Calu3 (cell line): ENCODE data around the gene TSSK2. TPM values are rescaled to one million over a fixed set of nuclear protein-coding genes. Genes with fewer than 3 reads are reported as not detected.

ENCODE experiments used
- BruUV-seq: library from RNA; stranded (reverse); fragments of 400-500 nt; replicated peaks from 2 replicates; lab custom pipeline; 2021; lab: Mats Ljungman, UMichigan
- CTCF ChIA-PET: fragments of 300-600 bp; sonication (Branson Sonifier 250); formaldehyde crosslinking; loops from one replicate; lab custom pipeline; 2022; ENCODE audit warnings: antibody characterized with exemption; lab: Charles Lee
- DNase-seq: peaks from one replicate; pipeline ENCODE4 v3.0.0; 2022
- H3K27ac Mint-ChIP-seq: one replicate; pipeline ENCODE4 v1.8.0; 2022; ENCODE audit warnings: mixed read lengths; ENCODE audit not compliant: unreplicated experiment
- H3K27me3 Mint-ChIP-seq: one replicate; pipeline ENCODE4 v1.8.0; 2022; ENCODE audit warnings: mixed read lengths; ENCODE audit not compliant: unreplicated experiment
- H3K36me3 Mint-ChIP-seq: one replicate; pipeline ENCODE4 v1.8.0; 2022; ENCODE audit warnings: mild to moderate bottlenecking, moderate library complexity, mixed read lengths; ENCODE audit not compliant: insufficient read depth, unreplicated experiment
- H3K4me1 Mint-ChIP-seq: one replicate; pipeline ENCODE4 v1.8.0; 2022; ENCODE audit warnings: mild to moderate bottlenecking, low read depth, mixed read lengths; ENCODE audit not compliant: unreplicated experiment
- H3K4me3 Mint-ChIP-seq: one replicate; pipeline ENCODE4 v1.8.0; 2022; ENCODE audit warnings: mild to moderate bottlenecking, low read depth, moderate library complexity, mixed read lengths; ENCODE audit not compliant: unreplicated experiment
- H3K9me3 Mint-ChIP-seq: one replicate; pipeline ENCODE4 v1.8.0; 2022; ENCODE audit warnings: low read depth, mixed read lengths; ENCODE audit not compliant: unreplicated experiment
- intact Hi-C: fragments of 100-400 bp; cut with micrococcal nuclease; formaldehyde crosslinking; loops from one replicate; pipeline ENCODE4 v1.10.0; 2022; ENCODE audit not compliant: unreplicated experiment
- total RNA-seq: library from RNA; stranded (reverse); gene quantifications from 2 replicates; pipeline ENCODE4 v1.2.3, GENCODE V29; 2022
- TF ChIP-seq, protein P1 (sequence below): fragments of 200-600 bp; IDR thresholded peaks from one replicate; pipeline ENCODE4 v1.8.0; 2022; ENCODE audit warnings: antibody characterized with exemption; ENCODE audit not compliant: unreplicated experiment

The TSSK2 gene
- total RNA-seq, 1 experiment from 2014 or later: not detected

- BruUV-seq: TSS peak; percentile 55
- TF ChIP-seq, protein P1, sequence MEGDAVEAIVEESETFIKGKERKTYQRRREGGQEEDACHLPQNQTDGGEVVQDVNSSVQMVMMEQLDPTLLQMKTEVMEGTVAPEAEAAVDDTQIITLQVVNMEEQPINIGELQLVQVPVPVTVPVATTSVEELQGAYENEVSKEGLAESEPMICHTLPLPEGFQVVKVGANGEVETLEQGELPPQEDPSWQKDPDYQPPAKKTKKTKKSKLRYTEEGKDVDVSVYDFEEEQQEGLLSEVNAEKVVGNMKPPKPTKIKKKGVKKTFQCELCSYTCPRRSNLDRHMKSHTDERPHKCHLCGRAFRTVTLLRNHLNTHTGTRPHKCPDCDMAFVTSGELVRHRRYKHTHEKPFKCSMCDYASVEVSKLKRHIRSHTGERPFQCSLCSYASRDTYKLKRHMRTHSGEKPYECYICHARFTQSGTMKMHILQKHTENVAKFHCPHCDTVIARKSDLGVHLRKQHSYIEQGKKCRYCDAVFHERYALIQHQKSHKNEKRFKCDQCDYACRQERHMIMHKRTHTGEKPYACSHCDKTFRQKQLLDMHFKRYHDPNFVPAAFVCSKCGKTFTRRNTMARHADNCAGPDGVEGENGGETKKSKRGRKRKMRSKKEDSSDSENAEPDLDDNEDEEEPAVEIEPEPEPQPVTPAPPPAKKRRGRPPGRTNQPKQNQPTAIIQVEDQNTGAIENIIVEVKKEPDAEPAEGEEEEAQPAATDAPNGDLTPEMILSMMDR: no peak
- peaks cover 76% of the 10 kb centered on the region for H3K36me3 Mint-ChIP-seq
- H3K27me3 Mint-ChIP-seq: peaks cover 3% of the 10 kb centered on the region
- peaks cover 22% of the 10 kb centered on the region for H3K4me1 Mint-ChIP-seq
- CTCF ChIA-PET: interaction anchor here (0.6 to 0.7 kb wide), 2 partner anchors 22 to 285 kb away, joined by 3 read pairs; no protein-coding TSS in a partner anchor
- H3K9me3 Mint-ChIP-seq: no peaks in the 10 kb centered on the region
- H3K4me3 Mint-ChIP-seq: peak overlapping the region; percentile 76
- intact Hi-C loops: no loop called here
- DNase-seq: no peak
- peak overlapping the region; percentile 64 for H3K27ac Mint-ChIP-seq
Measured at GRCh38 chr22:19175602-19176174, 44.6 kb downstream of the TSSK2 start.

DNA sequence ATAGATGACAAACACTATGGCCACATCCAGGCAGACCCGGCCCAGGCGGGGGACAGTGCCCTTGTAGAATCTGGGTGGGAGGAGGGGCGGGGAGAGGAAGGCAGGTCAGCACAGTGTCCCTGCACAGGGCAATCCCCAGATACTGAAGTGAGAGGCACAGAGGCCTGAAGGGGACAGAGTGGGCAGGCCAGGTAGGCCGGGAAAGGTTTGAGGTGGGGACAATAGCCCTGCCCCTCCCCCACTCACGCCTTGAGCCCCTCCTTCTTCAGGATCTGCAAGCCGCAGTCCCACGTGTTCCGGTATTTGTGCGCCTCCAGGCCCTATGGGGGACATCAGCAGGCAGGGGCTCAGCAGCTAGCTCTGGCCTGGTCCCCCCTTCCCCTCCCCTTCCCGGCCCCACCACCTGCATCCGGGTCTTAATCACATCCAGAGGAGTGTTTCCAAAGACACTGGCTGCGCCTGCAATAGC is 45.1 kb downstream of the TSSK2 start:
- no peaks in the 10 kb centered on the region for H3K9me3 Mint-ChIP-seq
- peaks cover 22% of the 10 kb centered on the region for H3K4me1 Mint-ChIP-seq
- CTCF ChIA-PET: no interaction called here
- TF ChIP-seq, protein P1: no peak
- peaks cover 71% of the 10 kb centered on the region for H3K36me3 Mint-ChIP-seq
- peak overlapping the region; percentile 64 for H3K27ac Mint-ChIP-seq
- peak overlapping the region; percentile 76 for H3K4me3 Mint-ChIP-seq
- H3K27me3 Mint-ChIP-seq: no peaks in the 10 kb centered on the region
- no TSS peak for BruUV-seq
- intact Hi-C loops: no loop called here
- no peak for DNase-seq

DNA sequence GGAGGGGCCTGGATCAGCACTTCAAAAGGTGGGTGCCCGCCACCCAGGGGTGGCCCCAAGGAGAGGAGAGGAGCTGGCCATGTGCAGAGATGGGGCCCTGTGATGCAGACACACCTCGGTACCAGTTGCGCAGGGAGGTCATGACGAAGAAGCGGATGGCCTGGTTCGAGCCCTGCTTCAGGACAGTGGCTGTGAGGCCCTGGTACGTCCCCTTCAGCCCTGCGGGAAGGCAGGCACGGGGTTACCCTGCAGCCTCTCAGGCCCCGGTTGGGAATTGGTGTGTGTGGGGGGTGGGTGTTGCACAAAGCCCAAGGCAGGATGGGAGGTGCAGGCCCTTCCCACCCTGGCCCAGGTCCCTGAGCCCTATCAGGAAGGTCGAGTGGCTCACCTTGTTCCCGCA is 45.6 kb downstream of the TSSK2 start:
- Mint-ChIP-seq H3K36me3 (peaks cover 66% of the 10 kb centered on the region), H3K9me3 (no peaks in the 10 kb centered on the region), H3K27ac (peak overlapping the region; percentile 80), H3K4me3 (peak overlapping the region; percentile 76), H3K27me3 (no peaks in the 10 kb centered on the region), H3K4me1 (peaks cover 22% of the 10 kb centered on the region)
- TF ChIP-seq, protein P1: no peak
- CTCF ChIA-PET: no interaction called here
- no TSS peak for BruUV-seq
- no peak for DNase-seq
- intact Hi-C loops: no loop called here

DNA sequence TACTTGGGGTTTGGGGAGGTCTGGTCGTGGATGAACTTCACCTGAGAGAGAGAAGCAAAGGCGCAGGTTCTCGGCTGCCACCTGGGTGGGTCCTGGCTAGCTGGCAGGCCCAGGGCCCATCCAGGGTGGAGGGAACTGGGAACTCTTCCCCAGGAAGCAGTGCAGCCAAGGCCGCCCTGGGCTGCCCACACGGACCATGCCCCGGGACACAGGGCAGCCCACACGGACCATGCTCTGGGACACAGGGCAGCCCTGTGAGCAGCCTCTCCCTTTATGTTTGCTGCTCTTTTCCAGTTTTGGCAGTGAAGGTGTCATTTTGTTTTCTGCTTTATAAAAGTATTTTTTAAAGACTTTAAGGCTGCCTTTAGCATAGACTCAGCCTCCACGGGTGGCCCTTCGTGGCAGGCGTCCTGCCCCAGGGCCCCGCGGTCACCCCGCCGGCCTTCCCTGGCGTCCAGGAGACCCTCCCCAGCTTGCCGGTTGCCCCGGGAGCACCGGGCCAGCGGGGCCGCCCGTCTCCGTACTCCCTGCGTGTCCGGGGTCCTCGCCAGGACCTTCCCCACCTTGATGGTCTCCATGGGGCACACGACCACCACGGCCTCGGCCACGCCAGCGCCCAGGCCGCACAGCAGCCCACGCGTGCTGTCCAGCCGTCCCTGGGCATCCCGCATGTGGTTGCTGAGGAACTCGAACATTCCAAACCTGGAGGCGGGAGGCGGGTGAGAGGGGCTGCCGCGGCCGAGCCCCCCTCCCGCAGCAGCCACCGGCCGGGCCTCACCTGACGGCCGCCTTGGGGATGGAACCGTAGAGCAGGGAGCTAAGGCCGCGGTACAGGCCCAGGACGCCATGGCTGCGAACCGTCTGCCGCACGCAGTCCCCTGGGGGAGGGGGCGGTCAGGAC is 46.3 kb downstream of the TSSK2 start:
- CTCF ChIA-PET: no interaction called here
- peaks cover 59% of the 10 kb centered on the region for H3K36me3 Mint-ChIP-seq
- TF ChIP-seq, protein P1: no peak
- H3K4me3 Mint-ChIP-seq: peak overlapping the region; percentile 76
- no peak for DNase-seq
- peak overlapping the region; percentile 80 for H3K27ac Mint-ChIP-seq
- intact Hi-C loops: no loop called here
- peaks cover 19% of the 10 kb centered on the region for H3K4me1 Mint-ChIP-seq
- no peaks in the 10 kb centered on the region for H3K27me3 Mint-ChIP-seq
- H3K9me3 Mint-ChIP-seq: no peaks in the 10 kb centered on the region
- no TSS peak for BruUV-seq
